Measurements from ENCODE around the gene FAM219B. TPM values are rescaled to one million over a fixed set of nuclear protein-coding genes. Genes with fewer than 3 reads are reported as not detected.

The FAM219B gene
- total and polyA plus RNA-seq, 4 donors, result 7.5 to 15.6 (median 12.2) TPM

GRCh38 chr15:74858369-74858740 is 48.3 kb downstream of the FAM219B start:
- H3K27ac ChIP-seq (ENCODE audit: low read depth in 1 of 2, low read length in 2 of 2), result no peak overlapping the region
- peaks cover 0 to 5% (median 0%) of the 10 kb centered on the region in 4 donors for H3K4me1 ChIP-seq (ENCODE audit: control insufficient read depth in 4 of 4, insufficient read depth in 4 of 4, low read length in 3 of 4)
- no peak overlapping the region for H3K4me3 ChIP-seq (ENCODE audit: low read depth in 1 of 3, low read length in 3 of 3)
- WGBS, result 91% methylated on average over 4 of the region's 4 CpGs
- DNase-seq (ENCODE audit: low spot score), result no peak
- no peaks in the 10 kb centered on the region for H3K9me3 ChIP-seq (ENCODE audit: control insufficient read depth in 4 of 4, low read length in 3 of 4)
- H3K36me3 ChIP-seq (ENCODE audit: control insufficient read depth in 4 of 4, insufficient read depth in 3 of 4, low read depth in 1 of 4, low read length in 3 of 4), result peaks cover 0 to 12% (median 2%) of the 10 kb centered on the region in 4 donors
- TF ChIP-seq ZBTB33 (IDR thresholded peaks at IDR 0.05) (no peak), JUND (IDR thresholded peaks at IDR 0.05) (no peak), RAD21 (IDR thresholded peaks at IDR 0.05) (no peak), GABPA (IDR thresholded peaks at IDR 0.05 in 1 of 2, conservative IDR thresholded peaks at IDR 0.05 in 1 of 2) (no peak), HNF4G (IDR thresholded peaks at IDR 0.05) (no peak), FOXA2 (IDR thresholded peaks at IDR 0.05) (no peak), FOXA1 (IDR thresholded peaks at IDR 0.05) (no peak), RXRA (IDR thresholded peaks at IDR 0.05) (no peak), REST (IDR thresholded peaks at IDR 0.05) (no peak), EGR1 (IDR thresholded peaks at IDR 0.05; ENCODE audit: low read depth in 2 of 2) (no peak), SP1 (IDR thresholded peaks at IDR 0.05) (no peak), HNF4A (conservative IDR thresholded peaks at IDR 0.05) (no peak), NR2F2 (IDR thresholded peaks at IDR 0.05) (no peak), TAF1 (conservative IDR thresholded peaks at IDR 0.05) (no peak)
- TF ChIP-seq, protein P1, sequence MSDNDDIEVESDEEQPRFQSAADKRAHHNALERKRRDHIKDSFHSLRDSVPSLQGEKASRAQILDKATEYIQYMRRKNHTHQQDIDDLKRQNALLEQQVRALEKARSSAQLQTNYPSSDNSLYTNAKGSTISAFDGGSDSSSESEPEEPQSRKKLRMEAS (IDR thresholded peaks at IDR 0.05), result no peak
- TF ChIP-seq, protein P2, sequence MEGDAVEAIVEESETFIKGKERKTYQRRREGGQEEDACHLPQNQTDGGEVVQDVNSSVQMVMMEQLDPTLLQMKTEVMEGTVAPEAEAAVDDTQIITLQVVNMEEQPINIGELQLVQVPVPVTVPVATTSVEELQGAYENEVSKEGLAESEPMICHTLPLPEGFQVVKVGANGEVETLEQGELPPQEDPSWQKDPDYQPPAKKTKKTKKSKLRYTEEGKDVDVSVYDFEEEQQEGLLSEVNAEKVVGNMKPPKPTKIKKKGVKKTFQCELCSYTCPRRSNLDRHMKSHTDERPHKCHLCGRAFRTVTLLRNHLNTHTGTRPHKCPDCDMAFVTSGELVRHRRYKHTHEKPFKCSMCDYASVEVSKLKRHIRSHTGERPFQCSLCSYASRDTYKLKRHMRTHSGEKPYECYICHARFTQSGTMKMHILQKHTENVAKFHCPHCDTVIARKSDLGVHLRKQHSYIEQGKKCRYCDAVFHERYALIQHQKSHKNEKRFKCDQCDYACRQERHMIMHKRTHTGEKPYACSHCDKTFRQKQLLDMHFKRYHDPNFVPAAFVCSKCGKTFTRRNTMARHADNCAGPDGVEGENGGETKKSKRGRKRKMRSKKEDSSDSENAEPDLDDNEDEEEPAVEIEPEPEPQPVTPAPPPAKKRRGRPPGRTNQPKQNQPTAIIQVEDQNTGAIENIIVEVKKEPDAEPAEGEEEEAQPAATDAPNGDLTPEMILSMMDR (IDR thresholded peaks at IDR 0.05; ENCODE audit: low read depth, low read length, missing input control), result no peak
- H3K9ac ChIP-seq (ENCODE audit: low read depth in 1 of 2, low read length in 2 of 2), result no peak overlapping the region
- no peaks in the 10 kb centered on the region for H3K27me3 ChIP-seq (ENCODE audit: control insufficient read depth in 4 of 4, insufficient read depth in 4 of 4, low read length in 3 of 4)

Measured in liver (tissue), 9 donors.